Panc1 (cell line): Measurements from ENCODE around the gene SLC27A2. TPM values are rescaled to one million over a fixed set of nuclear protein-coding genes. Genes with fewer than 3 reads are reported as not detected.

Source experiments
- ATAC-seq: fragments of 200-7000 bp; cut with Tn5 transposase; 2 replicates; pipeline ENCODE4 v1.9.1; 2020; ENCODE audit warnings: mild to moderate bottlenecking, moderate library complexity
- BruUV-seq: library from RNA; stranded (reverse); fragments of 400-500 nt; replicated peaks from 2 replicates; lab custom pipeline; 2021; lab: Mats Ljungman, UMichigan
- CTCF ChIA-PET: fragments of 300-600 bp; sonication (Branson Sonifier 250); formaldehyde crosslinking; loops from one replicate; lab custom pipeline; 2022; ENCODE audit warnings: antibody characterized with exemption; lab: Charles Lee
- POLR2A ChIA-PET: fragments of 300-600 bp; sonication (Branson Sonifier 250); formaldehyde crosslinking; loops from one replicate; lab custom pipeline; 2022; ENCODE audit warnings: antibody characterized with exemption; lab: Charles Lee
- DNase-seq: peaks from one replicate; pipeline ENCODE4 v3.0.0-alpha.2; 2010; ENCODE audit warnings: low read depth, low spot score
- H3K27ac ChIP-seq: 2 replicates; pipeline ENCODE4 v1.5.1; 2011; ENCODE audit warnings: mild to moderate bottlenecking, low read length, inconsistent platforms
- H3K27me3 ChIP-seq: fragments of 200-500 bp; sonication (Bioruptor generic); 2 replicates; pipeline ENCODE4 v1.6.0; 2014; ENCODE audit warnings: low read length, inconsistent platforms; ENCODE audit not compliant: control insufficient read depth, insufficient read depth
- H3K36me3 ChIP-seq: fragments of 200-500 bp; sonication (Bioruptor generic); 2 replicates; pipeline ENCODE4 v1.5.1; 2014; ENCODE audit warnings: inconsistent platforms, mild to moderate bottlenecking, low read length, moderate library complexity; ENCODE audit not compliant: control insufficient read depth, insufficient read depth
- H3K4me1 ChIP-seq: 2 replicates; pipeline ENCODE4 v1.5.1; 2011; ENCODE audit warnings: inconsistent platforms, mild to moderate bottlenecking, low read length, moderate library complexity; ENCODE audit not compliant: control insufficient read depth, insufficient read depth
- H3K4me3 ChIP-seq, 2 experiments: 2 replicates each; pipeline ENCODE4 v1.5.1; 2011 to 2012; ENCODE audit warnings: low read depth in 2 of 2, low read length in 2 of 2, mild to moderate bottlenecking in 2 of 2, inconsistent platforms in 1 of 2, moderate library complexity in 1 of 2
- H3K9me3 ChIP-seq: fragments of 200-500 bp; sonication (Bioruptor generic); 2 replicates; pipeline ENCODE4 v1.5.1; 2014; ENCODE audit warnings: low read depth, mild to moderate bottlenecking, inconsistent platforms, low read length, moderate library complexity; ENCODE audit not compliant: control insufficient read depth, insufficient read depth
- CTCF ChIP-seq: fragments of 450-650 bp; IDR thresholded peaks from 2 replicates; pipeline ENCODE4 v1.5.1; 2017; ENCODE audit warnings: mild to moderate bottlenecking
- POLR2AphosphoS5 ChIP-seq: IDR thresholded peaks from 2 replicates; pipeline ENCODE4 v1.6.1; 2012; ENCODE audit warnings: mild to moderate bottlenecking, low read depth, low read length, moderate library complexity
- REST ChIP-seq, 2 experiments: IDR thresholded peaks; 2 replicates each; pipeline ENCODE4 v1.6.1; 2011 to 2012; ENCODE audit warnings: low read depth in 2 of 2, control low read depth in 1 of 2, low read length in 1 of 2, mild to moderate bottlenecking in 1 of 2, moderate library complexity in 1 of 2; ENCODE audit not compliant: insufficient read depth in 1 of 2
- SIN3A ChIP-seq: IDR thresholded peaks from 2 replicates; pipeline ENCODE4 v1.6.1; 2012; ENCODE audit warnings: low read depth, mild to moderate bottlenecking, low read length, moderate library complexity, borderline replicate concordance; ENCODE audit not compliant: insufficient read depth
- TCF7L2 ChIP-seq: IDR thresholded peaks from 2 replicates; pipeline ENCODE4 v1.6.1; 2011; ENCODE audit warnings: mild to moderate bottlenecking, low read depth, low read length, inconsistent platforms
- in situ Hi-C: cut with HindIII; loops from 2 replicates; pipeline ENCODE4 v1.10.0; 2016; ENCODE audit warnings: low sequenced_read_pairs, low pct_unique_long_range_greater_than_20kb
- intact Hi-C: fragments of 100-400 bp; cut with micrococcal nuclease; formaldehyde crosslinking; loops from one replicate; pipeline ENCODE4 v1.10.0; 2022; ENCODE audit not compliant: unreplicated experiment
- total RNA-seq: library from RNA; stranded (reverse); gene quantifications from one replicate; pipeline ENCODE4 v1.2.1, GENCODE V29; 2021; ENCODE audit not compliant: unreplicated experiment

The SLC27A2 gene
- total RNA-seq, 1 experiment from 2014 or later: 0.18 TPM

- no peak for ATAC-seq
- no peak overlapping the region for H3K4me3 ChIP-seq
- H3K27me3 ChIP-seq: peaks cover 18% of the 10 kb centered on the region
- CTCF ChIA-PET: interaction anchor here (0.6 kb wide), 1 partner anchor 32 kb away, joined by 3 read pairs; no protein-coding TSS in a partner anchor
- TF ChIP-seq TCF7L2 (no peak), CTCF (no peak), POLR2AphosphoS5 (no peak), REST (IDR thresholded peaks at IDR 0.05; ENCODE audit: insufficient read depth in 1 of 2, low read depth in 2 of 2, low read length in 1 of 2) (no peak), SIN3A (no peak)
- peaks cover 10% of the 10 kb centered on the region; the same call in 1 of the 2 replicates for H3K4me1 ChIP-seq
- no peak overlapping the region for H3K27ac ChIP-seq
- intact Hi-C loops (no loop called here), in situ Hi-C loops (no loop called here)
- H3K9me3 ChIP-seq: no peaks in the 10 kb centered on the region
- no peak for DNase-seq
- BruUV-seq: no TSS peak
- no peaks in the 10 kb centered on the region for H3K36me3 ChIP-seq
- POLR2A ChIA-PET: no interaction called here
Measured at GRCh38 chr15:50184863-50185504, 3.0 kb downstream of the SLC27A2 start.

GRCh38 chr15:50186090-50186489 lies 4.1 kb downstream of the SLC27A2 start:
- Histone ChIP-seq H3K9me3 (no peaks in the 10 kb centered on the region), H3K36me3 (no peaks in the 10 kb centered on the region), H3K27me3 (peaks cover 15% of the 10 kb centered on the region), H3K4me1 (peaks cover 10% of the 10 kb centered on the region; the same call in 1 of the 2 replicates), H3K4me3 (no peak overlapping the region), H3K27ac (no peak overlapping the region)
- in situ Hi-C loops (no loop called here), intact Hi-C loops (no loop called here)
- DNase-seq: no peak
- ATAC-seq: no peak
- ChIA-PET POLR2A (no interaction called here), CTCF (interaction anchor here (0.6 kb wide), 1 partner anchor 31 kb away, joined by 3 read pairs; no protein-coding TSS in a partner anchor)
- TF ChIP-seq POLR2AphosphoS5: no peak
- no peak for TF ChIP-seq TCF7L2
- TF ChIP-seq CTCF: no peak
- TF ChIP-seq SIN3A: no peak
- no peak for TF ChIP-seq REST (IDR thresholded peaks at IDR 0.05; ENCODE audit: insufficient read depth in 1 of 2, low read depth in 2 of 2, low read length in 1 of 2)
- no TSS peak for BruUV-seq
